HL-60 (cell line): ENCODE data around the gene ZMIZ1.

ENCODE experiments used
- DNase-seq, 2 experiments: peaks; one replicate each; pipeline ENCODE4 v3.0.0-alpha.2; 2010 to 2020; ENCODE audit warnings: low read depth in 1 of 2, low spot score in 1 of 2
- H3K27ac ChIP-seq: fragments of 250-450 bp; sonication (Bioruptor Pico); replicated peaks from 2 replicates; pipeline ENCODE4 v1.5.1; 2020; ENCODE audit warnings: mild to moderate bottlenecking, moderate library complexity
- H3K27me3 ChIP-seq: fragments of 250-450 bp; sonication (Bioruptor Pico); 2 replicates; pipeline ENCODE4 v1.5.1; 2021; ENCODE audit warnings: mild to moderate bottlenecking, moderate library complexity; ENCODE audit not compliant: insufficient read depth, poor library complexity, severe bottlenecking
- H3K4me3 ChIP-seq: replicated peaks from 2 replicates; pipeline ENCODE4 v1.5.1; 2011; ENCODE audit warnings: mild to moderate bottlenecking, control low read depth, low read length; ENCODE audit not compliant: insufficient read depth
- GABPA ChIP-seq: IDR thresholded peaks from 2 replicates; pipeline ENCODE4 v1.6.1; 2012; ENCODE audit warnings: low read depth
- POLR2AphosphoS5 ChIP-seq: IDR thresholded peaks from 2 replicates; pipeline ENCODE4 v1.6.1; 2012; ENCODE audit warnings: low read depth
- SPI1 ChIP-seq: IDR thresholded peaks from 2 replicates; pipeline ENCODE4 v1.6.1; 2012; ENCODE audit warnings: low read depth, mild to moderate bottlenecking, borderline replicate concordance
- TF ChIP-seq, protein P1 (sequence below): IDR thresholded peaks from 2 replicates; pipeline ENCODE4 v1.6.1; 2012; ENCODE audit warnings: low read depth; ENCODE audit not compliant: insufficient replicate concordance
- TF ChIP-seq, protein P2 (sequence below): IDR thresholded peaks from one replicate; pipeline ENCODE4 v1.5.1; 2011; ENCODE audit warnings: low read length, control low read depth, inconsistent platforms; ENCODE audit not compliant: insufficient read depth

The ZMIZ1 gene

DNA sequence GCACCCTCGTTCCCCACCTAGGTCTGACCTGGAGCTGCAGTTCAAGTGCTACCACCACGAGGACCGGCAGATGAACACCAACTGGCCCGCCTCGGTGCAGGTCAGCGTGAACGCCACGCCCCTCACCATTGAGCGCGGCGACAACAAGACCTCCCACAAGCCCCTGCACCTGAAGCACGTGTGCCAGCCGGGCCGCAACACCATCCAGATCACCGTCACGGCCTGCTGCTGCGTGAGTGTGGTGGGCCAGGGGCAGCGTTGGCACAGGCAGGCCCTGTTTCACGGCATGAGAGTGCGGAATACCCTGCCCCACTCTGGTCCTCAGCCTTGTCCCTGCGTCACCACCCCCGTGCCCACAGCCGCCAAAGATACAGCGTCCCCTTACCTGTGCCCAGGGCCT lies 231.9 kb downstream of the ZMIZ1 start:
- TF ChIP-seq POLR2AphosphoS5 (no peak), SPI1 (no peak), GABPA (no peak)
- TF ChIP-seq, protein P1, sequence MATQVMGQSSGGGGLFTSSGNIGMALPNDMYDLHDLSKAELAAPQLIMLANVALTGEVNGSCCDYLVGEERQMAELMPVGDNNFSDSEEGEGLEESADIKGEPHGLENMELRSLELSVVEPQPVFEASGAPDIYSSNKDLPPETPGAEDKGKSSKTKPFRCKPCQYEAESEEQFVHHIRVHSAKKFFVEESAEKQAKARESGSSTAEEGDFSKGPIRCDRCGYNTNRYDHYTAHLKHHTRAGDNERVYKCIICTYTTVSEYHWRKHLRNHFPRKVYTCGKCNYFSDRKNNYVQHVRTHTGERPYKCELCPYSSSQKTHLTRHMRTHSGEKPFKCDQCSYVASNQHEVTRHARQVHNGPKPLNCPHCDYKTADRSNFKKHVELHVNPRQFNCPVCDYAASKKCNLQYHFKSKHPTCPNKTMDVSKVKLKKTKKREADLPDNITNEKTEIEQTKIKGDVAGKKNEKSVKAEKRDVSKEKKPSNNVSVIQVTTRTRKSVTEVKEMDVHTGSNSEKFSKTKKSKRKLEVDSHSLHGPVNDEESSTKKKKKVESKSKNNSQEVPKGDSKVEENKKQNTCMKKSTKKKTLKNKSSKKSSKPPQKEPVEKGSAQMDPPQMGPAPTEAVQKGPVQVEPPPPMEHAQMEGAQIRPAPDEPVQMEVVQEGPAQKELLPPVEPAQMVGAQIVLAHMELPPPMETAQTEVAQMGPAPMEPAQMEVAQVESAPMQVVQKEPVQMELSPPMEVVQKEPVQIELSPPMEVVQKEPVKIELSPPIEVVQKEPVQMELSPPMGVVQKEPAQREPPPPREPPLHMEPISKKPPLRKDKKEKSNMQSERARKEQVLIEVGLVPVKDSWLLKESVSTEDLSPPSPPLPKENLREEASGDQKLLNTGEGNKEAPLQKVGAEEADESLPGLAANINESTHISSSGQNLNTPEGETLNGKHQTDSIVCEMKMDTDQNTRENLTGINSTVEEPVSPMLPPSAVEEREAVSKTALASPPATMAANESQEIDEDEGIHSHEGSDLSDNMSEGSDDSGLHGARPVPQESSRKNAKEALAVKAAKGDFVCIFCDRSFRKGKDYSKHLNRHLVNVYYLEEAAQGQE: no peak
- TF ChIP-seq, protein P2, sequence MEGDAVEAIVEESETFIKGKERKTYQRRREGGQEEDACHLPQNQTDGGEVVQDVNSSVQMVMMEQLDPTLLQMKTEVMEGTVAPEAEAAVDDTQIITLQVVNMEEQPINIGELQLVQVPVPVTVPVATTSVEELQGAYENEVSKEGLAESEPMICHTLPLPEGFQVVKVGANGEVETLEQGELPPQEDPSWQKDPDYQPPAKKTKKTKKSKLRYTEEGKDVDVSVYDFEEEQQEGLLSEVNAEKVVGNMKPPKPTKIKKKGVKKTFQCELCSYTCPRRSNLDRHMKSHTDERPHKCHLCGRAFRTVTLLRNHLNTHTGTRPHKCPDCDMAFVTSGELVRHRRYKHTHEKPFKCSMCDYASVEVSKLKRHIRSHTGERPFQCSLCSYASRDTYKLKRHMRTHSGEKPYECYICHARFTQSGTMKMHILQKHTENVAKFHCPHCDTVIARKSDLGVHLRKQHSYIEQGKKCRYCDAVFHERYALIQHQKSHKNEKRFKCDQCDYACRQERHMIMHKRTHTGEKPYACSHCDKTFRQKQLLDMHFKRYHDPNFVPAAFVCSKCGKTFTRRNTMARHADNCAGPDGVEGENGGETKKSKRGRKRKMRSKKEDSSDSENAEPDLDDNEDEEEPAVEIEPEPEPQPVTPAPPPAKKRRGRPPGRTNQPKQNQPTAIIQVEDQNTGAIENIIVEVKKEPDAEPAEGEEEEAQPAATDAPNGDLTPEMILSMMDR: no peak
- no peaks in the 10 kb centered on the region for H3K27me3 ChIP-seq
- no peak for DNase-seq
- no peak overlapping the region for H3K4me3 ChIP-seq
- no peak overlapping the region for H3K27ac ChIP-seq

DNA sequence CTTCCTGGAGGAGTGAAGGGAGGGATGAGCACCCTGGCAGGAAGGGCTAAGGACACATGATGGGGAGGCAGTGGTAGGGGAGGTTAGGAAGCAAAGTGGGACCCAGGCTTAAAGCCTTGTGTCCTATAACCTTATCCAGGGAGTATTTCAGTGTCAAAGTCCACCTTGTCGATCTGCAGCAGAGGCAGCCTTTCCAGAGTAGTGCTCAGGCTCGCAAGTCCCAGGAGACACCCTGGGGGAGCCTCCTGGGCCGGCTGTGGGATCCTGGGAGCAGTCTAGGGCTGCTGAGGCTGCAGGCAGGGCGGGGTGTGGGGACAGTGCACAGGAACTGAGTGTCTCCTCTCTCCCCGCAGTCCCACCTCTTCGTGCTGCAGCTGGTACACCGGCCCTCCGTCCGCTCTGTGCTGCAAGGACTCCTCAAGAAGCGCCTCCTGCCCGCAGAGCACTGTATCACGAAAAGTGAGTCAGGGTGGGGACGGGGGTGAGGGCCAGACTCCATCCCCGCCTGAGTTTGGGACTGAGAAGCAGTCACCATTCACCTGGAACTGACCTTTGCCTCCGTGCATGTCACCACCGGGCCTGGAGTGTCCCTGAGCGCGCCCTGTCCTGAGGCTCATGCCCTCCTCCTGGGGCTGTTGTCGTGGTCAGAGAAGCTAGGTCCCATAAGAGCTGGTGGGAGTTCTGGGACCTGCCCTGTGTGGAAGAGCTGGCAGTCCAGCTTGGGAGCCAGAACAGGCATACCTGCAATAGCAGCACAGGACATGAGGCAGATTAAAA lies 233.2 kb downstream of the ZMIZ1 start:
- no peaks in the 10 kb centered on the region for H3K27me3 ChIP-seq
- H3K27ac ChIP-seq: no peak overlapping the region
- TF ChIP-seq SPI1 (no peak), POLR2AphosphoS5 (peak; percentile 22; the same call in 1 of the 2 replicates), GABPA (no peak)
- TF ChIP-seq, protein P1: no peak
- TF ChIP-seq, protein P2: no peak
- no peak for DNase-seq
- H3K4me3 ChIP-seq: no peak overlapping the region

DNA sequence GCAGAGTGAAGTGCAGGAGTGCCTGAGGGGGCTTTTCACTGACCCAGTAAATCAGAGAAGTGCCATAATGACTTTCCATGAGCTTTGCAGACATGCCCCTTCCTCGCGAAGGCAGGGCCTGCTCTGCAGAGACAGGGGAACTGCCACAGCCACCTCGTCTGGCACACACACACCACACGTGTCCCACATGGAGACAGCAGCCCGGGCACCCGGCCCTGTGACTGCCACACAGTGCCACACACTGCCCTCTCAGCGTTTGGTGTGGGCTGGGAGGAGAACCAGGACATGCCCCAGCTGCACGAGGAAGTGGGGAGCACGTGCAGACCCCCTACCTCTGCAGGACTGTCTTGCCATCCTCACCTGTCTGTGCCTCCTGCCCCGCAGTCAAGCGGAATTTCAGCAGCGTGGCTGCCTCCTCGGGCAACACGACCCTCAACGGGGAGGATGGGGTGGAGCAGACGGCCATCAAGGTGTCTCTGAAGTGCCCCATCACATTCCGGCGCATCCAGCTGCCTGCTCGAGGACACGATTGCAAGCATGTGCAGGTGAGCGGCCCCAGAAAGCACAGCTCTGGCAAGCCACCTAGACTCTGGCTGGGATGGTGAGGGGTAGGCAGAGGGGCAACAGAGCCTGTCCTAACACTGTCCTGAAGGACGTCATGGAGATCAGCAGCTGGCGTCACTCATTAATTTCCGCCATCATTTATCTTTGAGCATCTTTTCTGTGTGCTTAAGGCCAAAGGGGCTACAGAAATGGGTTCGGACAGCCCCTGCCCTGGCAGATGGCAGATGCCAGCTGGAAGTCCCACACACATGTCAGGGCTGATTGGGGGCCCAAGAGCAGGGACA lies 235.1 kb downstream of the ZMIZ1 start:
- Histone ChIP-seq H3K27ac (no peak overlapping the region), H3K27me3 (no peaks in the 10 kb centered on the region), H3K4me3 (no peak overlapping the region)
- DNase-seq: no peak
- TF ChIP-seq GABPA (no peak), SPI1 (no peak), POLR2AphosphoS5 (no peak)
- TF ChIP-seq, protein P1: no peak
- TF ChIP-seq, protein P2: no peak
